AG04450 (cell line): ENCODE results near the gene TMEM143. TPM values are rescaled to one million over a fixed set of nuclear protein-coding genes. Genes with fewer than 3 reads are reported as not detected.

ENCODE experiments used
- CTCF ChIA-PET: fragments of 300-600, 350-600 bp; formaldehyde crosslinking; extraction: SDS; loops from one replicate; lab custom pipeline; 2022; ENCODE audit warnings: antibody characterized with exemption, inconsistent platforms; lab: Charles Lee
- POLR2A ChIA-PET: fragments of 350-600 bp; formaldehyde crosslinking; extraction: SDS; loops from one replicate; lab custom pipeline; 2021; ENCODE audit warnings: antibody characterized with exemption, inconsistent platforms; lab: Yijun Ruan, JAX
- DNase-seq: peaks from one replicate; pipeline ENCODE4 v3.0.0-alpha.2; 2011; ENCODE audit warnings: low read depth, low spot score
- H3K27ac ChIP-seq: one replicate; pipeline ENCODE4 v1.5.1; 2012; ENCODE audit warnings: low read depth, low read length, control low read depth
- H3K27me3 ChIP-seq: one replicate; pipeline ENCODE4 v1.6.0; 2012; ENCODE audit warnings: low read length; ENCODE audit not compliant: control insufficient read depth, insufficient read depth
- H3K4me3 ChIP-seq: 2 replicates; pipeline ENCODE4 v1.5.1; 2011; ENCODE audit warnings: mild to moderate bottlenecking, low read depth, low read length, control low read depth
- H3K9me3 ChIP-seq: 2 replicates; pipeline ENCODE4 v1.5.1; 2012; ENCODE audit warnings: low read length; ENCODE audit not compliant: control insufficient read depth, insufficient read depth
- polyA plus RNA-seq: library from polyadenylated mRNA; depleted of rRNA; stranded (reverse); fragments of >200 nt; gene quantifications from 2 replicates; pipeline ENCODE4 v1.2.3, GENCODE V29; 2011
- TF ChIP-seq, protein P1 (sequence below): IDR thresholded peaks from 2 replicates; pipeline ENCODE4 v1.5.1; 2011; ENCODE audit warnings: low read depth, low read length, control low read depth, inconsistent platforms

The TMEM143 gene
- polyA plus RNA-seq, 1 experiment: 5.1 TPM

- no peak for DNase-seq
- peaks cover 15% of the 10 kb centered on the region for H3K27me3 ChIP-seq
- no peak overlapping the region for H3K27ac ChIP-seq
- H3K4me3 ChIP-seq: no peak overlapping the region
- TF ChIP-seq, protein P1, sequence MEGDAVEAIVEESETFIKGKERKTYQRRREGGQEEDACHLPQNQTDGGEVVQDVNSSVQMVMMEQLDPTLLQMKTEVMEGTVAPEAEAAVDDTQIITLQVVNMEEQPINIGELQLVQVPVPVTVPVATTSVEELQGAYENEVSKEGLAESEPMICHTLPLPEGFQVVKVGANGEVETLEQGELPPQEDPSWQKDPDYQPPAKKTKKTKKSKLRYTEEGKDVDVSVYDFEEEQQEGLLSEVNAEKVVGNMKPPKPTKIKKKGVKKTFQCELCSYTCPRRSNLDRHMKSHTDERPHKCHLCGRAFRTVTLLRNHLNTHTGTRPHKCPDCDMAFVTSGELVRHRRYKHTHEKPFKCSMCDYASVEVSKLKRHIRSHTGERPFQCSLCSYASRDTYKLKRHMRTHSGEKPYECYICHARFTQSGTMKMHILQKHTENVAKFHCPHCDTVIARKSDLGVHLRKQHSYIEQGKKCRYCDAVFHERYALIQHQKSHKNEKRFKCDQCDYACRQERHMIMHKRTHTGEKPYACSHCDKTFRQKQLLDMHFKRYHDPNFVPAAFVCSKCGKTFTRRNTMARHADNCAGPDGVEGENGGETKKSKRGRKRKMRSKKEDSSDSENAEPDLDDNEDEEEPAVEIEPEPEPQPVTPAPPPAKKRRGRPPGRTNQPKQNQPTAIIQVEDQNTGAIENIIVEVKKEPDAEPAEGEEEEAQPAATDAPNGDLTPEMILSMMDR: no peak
- H3K9me3 ChIP-seq: peaks cover 5% of the 10 kb centered on the region
- ChIA-PET CTCF (interaction anchor here (5.4 kb wide), 1 partner anchor 10 kb away, joined by 42 read pairs; the partner anchor contains the start of gene KDELR1), POLR2A (no interaction called here)
Measured at GRCh38 chr19:48401287-48401686, 37.5 kb upstream of the TMEM143 start.

DNA sequence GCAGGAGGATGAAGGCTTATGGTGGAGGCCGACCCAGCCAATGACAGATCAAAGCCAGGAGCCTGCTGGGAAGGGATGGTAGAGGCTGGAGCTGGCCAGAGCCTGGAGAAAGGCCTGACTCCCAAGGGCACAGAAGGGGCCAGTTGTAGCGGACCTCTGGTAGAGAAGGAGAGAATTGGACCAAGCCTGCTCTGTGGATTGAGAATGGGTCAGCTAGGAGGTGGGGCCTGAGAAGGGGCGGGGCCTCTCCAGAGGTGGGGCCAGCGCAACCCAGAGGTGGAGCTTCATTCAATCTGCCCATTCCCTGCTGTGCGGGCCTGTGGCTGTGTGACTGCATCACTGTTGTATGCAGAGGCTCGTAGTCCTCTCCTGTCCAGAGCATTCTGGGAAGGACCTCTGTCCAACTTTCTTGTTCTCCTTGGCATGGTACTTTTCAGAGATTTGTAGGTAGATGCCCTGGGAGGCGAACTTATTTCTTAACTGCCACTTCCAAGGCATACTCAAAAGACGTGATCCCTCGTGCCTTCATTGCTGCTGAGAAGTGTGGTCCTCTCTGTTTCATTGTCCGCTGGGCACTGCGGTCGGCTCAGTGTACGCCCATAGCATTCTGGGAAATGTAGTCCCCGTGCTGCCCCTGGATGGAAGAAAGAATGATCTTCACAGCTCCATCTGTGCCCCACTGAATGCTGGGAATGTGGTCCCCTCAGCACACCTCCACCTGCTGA is 36.4 kb upstream of the TMEM143 start:
- Histone ChIP-seq H3K9me3 (peaks cover 5% of the 10 kb centered on the region; the same call in 1 of the 2 replicates), H3K4me3 (peak overlapping the region; percentile 1; the same call in 1 of the 2 replicates), H3K27ac (peak overlapping the region; percentile 25), H3K27me3 (peaks cover 26% of the 10 kb centered on the region)
- POLR2A ChIA-PET: interaction anchor here (0.7 to 1.4 kb wide), 2 partner anchors 9 to 10 kb away, joined by 3 to 9 read pairs; partner anchors contain the start of gene KDELR1
- TF ChIP-seq, protein P1: no peak
- CTCF ChIA-PET: interaction anchor here (5.4 kb wide), 1 partner anchor 9 kb away, joined by 42 read pairs; the partner anchor contains the start of gene KDELR1
- DNase-seq: no peak

DNA sequence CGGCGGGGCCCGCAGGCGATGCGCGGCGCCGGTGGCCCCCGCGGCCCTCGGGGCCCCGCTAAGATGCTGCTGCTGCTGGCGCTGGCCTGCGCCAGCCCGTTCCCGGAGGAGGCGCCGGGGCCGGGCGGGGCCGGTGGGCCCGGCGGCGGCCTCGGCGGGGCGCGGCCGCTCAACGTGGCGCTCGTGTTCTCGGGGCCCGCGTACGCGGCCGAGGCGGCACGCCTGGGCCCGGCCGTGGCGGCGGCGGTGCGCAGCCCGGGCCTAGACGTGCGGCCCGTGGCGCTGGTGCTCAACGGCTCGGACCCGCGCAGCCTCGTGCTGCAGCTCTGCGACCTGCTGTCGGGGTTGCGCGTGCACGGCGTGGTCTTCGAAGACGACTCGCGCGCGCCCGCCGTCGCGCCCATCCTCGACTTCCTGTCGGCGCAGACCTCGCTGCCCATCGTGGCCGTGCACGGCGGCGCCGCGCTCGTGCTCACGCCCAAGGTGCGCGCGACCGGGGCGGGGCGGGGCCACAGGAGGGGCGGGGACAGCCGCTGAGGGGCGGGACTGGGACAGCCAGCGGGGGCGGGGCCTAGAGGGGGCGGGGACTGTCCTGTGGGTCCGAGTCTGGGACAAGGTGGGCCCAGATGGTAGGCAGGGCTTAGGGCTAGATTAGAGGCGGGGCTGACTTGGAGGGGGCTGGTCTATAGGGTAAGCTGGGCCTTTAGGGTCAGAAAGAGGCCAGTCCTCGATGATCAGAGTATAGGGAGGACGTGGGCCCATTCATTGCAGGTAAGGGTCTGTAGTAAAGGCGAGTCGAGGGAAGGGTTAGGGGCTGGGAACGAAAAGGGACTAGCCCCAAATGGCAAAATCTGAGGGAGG is 34.9 kb upstream of the TMEM143 start:
- Histone ChIP-seq H3K27ac (no peak overlapping the region), H3K27me3 (peaks cover 41% of the 10 kb centered on the region), H3K4me3 (peak overlapping the region; percentile 53), H3K9me3 (peaks cover 5% of the 10 kb centered on the region; the same call in 1 of the 2 replicates)
- no peak for DNase-seq
- POLR2A ChIA-PET: no interaction called here
- TF ChIP-seq, protein P1: no peak
- CTCF ChIA-PET: interaction anchor here (0.6 kb wide), 1 partner anchor 107 kb away, joined by 3 read pairs; no protein-coding TSS in a partner anchor

- Histone ChIP-seq H3K9me3 (peaks cover 5% of the 10 kb centered on the region; the same call in 1 of the 2 replicates), H3K27ac (no peak overlapping the region), H3K27me3 (peaks cover 44% of the 10 kb centered on the region), H3K4me3 (peak overlapping the region; percentile 53)
- CTCF ChIA-PET: no interaction called here
- POLR2A ChIA-PET: no interaction called here
- TF ChIP-seq, protein P1: no peak
- DNase-seq: no peak
Measured at GRCh38 chr19:48398102-48398374, 34.3 kb upstream of the TMEM143 start.
